Measurements from ENCODE around the gene KTN1.

The KTN1 gene

GRCh38 chr14:55688566-55688965 is 108.6 kb downstream of the KTN1 start:
- no peak for DNase-seq

DNA sequence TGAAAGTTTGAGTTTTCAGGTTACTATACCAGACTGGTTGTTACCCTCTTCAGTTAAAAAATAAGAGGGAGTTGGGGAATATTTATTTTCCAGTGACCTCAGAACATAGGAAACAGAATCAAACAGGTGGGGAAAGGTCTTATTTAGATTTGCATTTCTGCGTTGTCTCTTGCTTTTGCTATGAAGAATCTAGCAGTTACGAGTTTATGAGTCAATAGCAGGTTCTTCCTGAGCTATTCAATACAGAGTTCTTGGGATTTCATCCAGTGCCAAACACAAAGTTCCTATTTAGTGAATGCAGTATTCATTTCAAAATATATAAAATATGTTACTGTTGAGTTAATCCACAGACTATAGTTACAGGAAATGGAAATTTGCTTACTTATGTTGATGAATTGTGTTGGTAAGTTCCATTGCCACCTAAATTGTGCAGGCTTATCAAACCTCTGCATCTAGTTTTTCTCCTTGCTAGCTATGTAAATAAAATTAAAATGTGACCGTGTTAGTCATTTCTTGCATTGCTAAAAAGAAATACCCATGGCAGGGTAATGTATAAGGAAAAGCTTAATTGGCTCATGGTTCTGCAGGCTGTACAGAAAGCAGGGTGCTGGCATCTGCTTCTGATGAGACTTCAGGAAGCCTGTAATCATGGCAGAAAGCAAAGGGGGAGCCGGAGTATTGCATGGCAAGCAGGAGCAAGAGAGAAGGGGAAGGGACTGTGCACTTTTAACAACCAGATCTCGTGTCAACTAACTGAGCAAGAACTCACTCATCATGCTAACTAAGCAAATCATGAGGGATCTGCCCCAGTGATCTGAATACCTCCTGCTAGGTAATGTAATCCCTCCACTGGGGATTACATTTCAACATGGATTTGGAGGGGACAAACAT is 110.2 kb downstream of the KTN1 start:
- no peak for DNase-seq

DNA sequence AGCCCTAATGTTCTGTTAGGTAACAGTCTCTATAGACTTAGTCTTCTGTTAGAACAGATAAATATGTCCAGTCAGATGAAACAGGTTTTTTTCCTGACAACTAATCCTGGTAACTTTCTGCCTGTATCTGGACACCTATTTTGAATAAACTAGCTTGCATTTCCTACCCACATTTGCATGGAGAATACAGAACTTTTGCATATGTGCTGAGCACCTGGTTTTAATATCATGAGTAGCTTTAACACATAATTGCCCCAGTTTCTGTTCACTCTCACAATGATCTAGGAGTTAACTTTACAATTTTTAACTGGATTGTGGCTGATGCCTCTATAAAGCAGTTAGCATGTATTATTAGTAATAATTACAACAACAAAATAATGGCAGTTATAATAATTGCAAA is 111.7 kb downstream of the KTN1 start:
- no peak for DNase-seq

DNA sequence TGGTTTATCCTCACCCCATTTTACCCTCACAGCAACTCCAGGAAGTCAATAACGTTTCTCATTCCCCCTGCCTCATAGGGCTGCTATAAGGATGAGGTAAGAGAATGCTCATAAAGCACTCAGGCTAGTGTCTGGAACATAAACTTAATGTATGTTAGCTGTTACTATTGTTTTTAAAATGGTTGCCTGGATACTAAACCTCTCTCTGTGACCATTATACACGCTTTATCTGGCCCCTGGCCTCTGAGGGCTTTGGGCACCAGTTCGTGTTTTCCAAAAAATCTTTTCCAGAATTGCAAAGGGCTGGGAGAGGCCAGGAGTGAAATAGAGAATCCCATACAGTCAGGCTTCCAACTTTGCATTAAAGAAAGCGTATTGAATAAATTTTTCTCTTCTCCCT is 113.9 kb downstream of the KTN1 start:
- no peak for DNase-seq

- DNase-seq = no peak
Measured at GRCh38 chr14:55697414-55697861, 117.4 kb downstream of the KTN1 start.

DNA sequence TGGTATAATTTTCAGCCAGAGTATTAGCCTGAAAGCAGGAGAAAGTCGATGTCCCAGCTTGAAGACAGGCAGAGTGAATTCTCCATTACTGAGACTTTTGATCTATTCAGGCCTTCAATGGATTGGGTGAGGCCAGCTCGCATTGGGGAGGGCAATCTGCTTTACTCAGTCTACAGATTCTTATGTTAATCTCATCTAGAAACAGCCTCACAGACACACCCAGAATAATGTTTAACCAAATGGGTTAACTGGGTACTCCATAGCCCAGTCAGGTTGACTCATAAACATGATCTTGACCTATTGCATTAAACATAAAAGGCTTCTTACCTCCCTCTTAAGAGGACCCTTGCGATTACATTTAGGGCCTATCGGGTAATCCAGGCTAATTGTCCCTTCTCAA is 118.0 kb downstream of the KTN1 start:
- DNase-seq = no peak

DNA sequence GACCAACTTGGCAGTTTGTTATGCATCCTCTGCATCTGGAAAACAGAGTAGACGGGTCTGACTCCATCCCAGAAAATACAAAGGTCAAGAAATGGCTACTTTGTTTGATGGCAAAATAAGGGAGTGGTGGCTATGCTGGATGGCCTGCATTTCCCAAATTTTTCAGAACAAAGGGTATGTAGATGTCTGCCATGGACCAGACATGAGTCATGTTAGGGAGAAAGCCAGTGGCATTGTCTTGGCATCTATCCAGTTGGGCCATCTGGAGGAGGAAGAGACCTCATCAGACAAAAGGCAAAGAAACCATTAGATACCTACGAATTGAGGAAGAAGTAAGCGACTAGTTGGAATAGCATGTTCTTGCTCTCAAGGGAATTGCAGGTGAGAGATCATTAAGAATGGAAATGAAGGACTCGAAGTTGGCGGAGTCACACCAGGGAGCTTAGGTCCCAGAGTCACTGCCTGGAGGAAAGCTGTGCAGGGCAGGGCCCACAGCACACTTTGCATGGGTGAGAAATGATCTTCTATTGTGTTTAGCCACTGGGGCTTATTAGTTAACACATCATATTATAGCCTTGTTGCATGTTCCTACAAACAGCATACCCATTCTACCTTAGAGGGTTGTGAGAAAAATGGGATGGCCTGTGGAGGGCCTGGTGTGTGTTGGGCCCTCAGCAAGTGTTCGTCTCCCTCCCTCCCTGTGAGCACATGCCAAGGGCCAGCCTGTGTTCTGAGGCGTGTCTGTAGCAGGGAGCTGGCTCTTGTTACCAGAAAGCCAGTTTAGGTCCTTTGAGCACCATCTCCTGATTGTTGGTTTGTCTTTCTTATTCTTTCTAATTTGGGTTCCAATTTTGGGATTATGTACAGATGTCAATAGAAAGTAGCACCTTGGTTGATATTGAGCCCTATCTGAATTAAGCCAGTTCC is 119.4 kb downstream of the KTN1 start:
- DNase-seq = peak; percentile 22

- no peak for DNase-seq
Measured at GRCh38 chr14:55701638-55702037, 121.6 kb downstream of the KTN1 start.

DNA sequence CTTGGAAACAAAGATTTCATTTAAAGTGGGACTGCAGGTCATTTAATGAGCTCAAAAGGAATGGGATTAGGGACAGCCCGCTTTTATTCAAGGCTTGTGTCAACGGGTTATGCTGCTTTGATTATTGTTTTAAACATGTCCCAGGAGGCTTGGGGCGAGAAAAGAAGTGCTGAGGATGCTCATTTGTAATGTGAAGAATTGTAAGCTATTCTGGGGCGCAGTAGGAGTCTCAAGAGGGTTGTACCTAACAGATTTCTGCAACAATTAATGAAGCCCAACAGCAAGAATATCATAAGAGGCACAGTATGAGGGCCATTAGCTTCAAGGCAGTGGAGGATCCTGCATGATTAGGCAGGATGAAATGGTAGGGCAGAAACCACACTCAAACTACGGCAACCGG is 122.5 kb downstream of the KTN1 start:
- no peak for DNase-seq

- DNase-seq = no peak
Measured at GRCh38 chr14:55704654-55705053, 124.6 kb downstream of the KTN1 start.

DNA sequence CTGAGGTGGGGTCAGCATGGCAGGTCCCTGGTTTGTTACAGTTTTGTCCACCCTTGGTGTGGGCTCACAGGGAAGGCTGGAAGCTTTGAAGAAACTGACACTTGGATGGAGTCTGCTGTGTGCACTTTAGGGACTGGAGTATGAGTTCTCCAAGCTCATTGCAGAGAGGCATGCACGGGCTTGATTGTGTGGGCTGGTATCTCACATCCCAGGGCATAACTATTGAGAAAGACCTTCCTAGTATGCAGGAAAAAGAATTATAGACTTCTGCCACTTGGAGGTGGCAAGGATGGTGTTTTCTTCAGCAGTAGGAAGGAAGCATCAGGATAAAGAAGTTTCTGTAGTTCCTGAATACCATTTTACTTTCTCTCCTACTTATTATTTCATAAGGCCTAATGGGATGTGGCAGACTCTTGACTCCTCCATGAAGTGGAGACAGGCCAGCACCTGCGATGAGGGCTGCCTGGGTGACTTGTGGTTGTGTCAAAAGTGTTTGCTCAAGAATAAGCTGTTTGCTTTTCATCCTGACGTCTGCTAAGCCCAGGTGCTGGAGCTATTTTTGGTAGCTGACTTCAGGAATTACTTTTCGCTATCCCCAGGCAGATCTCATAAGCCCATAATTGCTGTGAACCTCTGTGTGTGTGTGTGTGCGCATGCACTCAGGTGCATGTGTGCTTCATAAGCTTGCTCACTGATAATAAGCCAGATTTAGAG is 125.8 kb downstream of the KTN1 start:
- peak; percentile 91 for DNase-seq

DNA sequence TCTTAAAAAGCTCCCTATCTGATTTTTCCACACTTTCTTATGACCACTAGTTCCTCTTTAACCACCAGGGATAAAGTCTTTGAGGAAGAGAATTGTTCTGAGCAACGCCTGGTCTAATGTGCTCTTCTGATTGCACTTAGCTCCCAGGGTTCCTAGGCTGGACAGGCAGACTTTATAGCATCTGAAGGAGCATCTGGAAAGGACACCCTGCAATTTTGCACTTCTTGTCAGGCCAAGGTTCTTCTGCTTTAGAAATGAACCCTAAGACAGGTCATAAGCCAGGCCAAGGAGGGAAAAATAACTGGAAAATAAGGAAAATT is 126.3 kb downstream of the KTN1 start:
- DNase-seq = no peak

GRCh38 chr14:55706893-55707292 is 126.9 kb downstream of the KTN1 start:
- DNase-seq = no peak

DNA sequence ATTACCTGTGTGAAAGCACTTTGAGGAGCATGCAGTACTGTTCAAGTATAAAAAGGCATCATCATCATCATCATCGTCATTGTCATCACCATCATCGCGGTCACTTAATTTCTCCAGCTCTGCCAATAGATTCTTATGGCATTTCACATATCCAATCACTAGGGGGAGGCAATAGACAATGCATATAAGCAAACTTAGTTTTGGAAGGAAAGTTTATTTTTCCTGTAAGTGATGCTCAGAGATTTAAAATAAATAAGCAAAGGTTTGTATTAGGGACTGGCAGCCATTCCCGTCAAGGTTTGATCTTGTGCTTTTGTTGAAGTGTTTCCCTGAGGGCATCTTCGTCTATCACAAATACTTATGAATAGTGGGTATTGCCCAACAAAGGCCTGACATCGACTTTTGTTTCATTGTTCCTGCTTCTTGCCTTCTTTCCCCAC is 127.4 kb downstream of the KTN1 start:
- DNase-seq = peak; percentile 49

- no peak for DNase-seq
Measured at GRCh38 chr14:55710506-55711041, 130.6 kb downstream of the KTN1 start.

DNA sequence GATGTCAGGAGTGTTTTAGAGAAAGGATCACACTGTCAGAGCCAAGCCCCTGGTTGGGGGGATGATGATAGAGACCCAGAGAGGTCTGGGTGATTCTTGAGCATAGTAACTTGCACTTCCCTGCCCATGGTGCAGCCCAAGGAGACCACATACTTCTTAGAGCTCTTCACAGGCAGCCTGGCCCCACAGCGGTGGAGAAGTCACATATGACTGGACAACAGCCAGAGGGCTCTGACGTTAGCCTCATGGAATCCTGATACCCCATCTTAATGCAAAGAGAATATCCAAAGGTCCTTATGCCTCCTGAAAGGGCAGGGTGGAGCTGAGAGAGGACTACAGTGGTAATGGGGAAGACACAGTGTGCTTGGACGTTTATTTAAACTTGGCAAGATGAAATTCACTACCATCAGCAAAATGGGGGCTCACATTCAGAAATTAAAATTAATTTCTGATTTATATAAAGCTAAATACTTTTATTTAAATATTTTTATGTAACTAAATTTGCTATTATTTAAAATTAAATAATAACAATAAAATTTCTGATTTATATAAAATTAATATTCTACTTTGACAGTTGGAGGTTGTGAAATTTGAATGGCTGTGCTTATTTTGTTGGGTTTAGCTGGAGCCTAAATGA is 131.3 kb downstream of the KTN1 start:
- DNase-seq = no peak

- DNase-seq = no peak
Measured at GRCh38 chr14:55712491-55712890, 132.5 kb downstream of the KTN1 start.

DNA sequence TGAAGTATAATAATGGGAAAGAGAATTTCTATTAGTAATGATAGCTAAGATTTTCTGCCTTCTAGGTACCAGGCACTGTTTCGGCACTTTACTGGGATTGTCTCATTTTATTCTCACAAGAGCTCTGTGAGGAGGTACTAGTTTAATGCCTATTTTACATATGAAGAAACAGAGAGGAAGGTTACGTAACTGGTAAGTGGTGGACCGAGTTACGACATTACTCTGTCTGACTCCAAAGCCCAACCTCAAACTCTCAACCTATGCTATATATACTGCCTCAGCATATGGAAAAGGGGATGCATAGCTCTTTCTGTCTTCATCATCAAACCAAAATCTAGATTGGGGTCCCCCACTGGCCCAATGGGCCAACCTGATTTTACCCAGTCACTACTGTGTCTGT is 133.5 kb downstream of the KTN1 start:
- no peak for DNase-seq

DNA sequence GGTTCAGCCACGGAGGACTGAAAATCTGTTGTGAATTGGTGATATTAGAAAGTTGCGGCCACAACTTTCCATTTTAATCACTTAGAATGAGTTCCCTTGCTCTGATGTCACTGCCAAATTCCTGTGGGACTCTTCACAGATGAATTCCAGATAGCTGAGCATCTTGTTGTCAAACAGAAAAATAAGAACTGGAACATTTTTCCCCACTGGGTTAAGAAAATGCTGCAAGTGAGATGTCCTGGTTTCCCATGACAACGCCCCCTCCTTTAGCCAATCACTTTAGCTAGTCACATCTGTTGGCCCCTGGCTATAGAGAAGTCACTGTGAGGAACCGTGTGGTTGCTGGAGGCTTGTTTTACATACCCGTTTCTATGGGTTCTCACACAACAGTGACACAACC is 135.9 kb downstream of the KTN1 start:
- DNase-seq = no peak

DNA sequence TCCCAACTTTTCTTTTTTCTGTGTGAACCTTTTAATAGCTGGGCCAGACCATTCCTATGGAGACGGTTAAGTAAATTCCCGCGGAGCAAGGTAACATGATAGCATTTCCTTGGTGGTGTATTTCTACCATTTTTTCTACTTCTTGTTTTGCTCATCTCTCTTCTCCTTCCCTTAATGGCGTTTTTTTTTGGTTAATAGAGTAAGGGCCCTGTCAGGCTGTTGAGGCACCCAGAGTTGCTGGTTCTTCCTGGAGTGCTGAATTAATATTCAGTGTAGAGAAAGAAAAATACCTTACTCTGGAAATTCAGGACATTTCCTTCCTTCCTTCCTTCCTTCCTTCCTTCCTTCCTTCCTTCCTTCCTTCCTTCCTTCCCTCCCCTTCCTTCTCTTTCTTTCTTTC is 137.6 kb downstream of the KTN1 start:
- no peak for DNase-seq

GRCh38 chr14:55718551-55718950 is 138.5 kb downstream of the KTN1 start:
- DNase-seq = no peak

DNA sequence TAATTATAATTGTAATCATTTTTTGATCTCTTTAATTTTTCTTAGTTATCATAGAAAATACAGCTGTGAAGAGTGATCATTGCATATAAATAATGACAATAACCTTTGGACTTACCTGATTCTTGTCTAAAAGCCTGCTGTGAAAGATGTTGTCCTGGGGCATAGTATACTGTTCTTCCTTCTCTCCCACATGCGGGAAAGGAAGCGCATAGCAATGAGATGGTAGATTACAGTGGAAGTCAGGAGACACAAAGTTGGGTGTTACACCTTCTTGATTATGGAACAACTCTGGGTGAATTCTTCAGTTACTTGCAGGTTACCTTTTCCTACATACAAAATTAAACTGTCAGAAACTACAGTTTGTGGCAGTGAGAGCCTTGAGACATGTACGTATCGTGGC is 140.8 kb downstream of the KTN1 start:
- no peak for DNase-seq

DNA sequence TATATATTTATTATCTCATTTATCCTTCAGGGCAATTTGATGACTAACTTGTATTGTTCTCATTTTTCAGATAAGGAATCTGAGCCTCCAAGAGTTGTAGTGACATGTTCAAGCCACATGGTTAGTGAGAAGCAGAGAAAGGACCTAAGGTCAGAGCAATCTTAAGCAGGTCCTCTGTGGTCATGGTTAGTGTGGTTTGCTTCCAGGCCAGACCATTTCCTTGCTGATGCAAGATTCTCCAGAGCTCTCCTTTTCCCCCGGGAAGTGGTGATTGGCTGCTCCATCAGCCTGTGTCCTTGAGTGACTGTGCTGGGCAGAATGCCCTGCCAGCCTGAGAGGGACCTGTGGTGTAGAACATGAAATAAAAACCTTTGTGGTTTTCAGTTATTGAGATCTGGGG is 141.3 kb downstream of the KTN1 start:
- DNase-seq = no peak

Measured in NCI-H345 (cell line).